EL (cell line): ENCODE measurements around the gene ADAMTS17.

Experiments
- DNase-seq: peaks from one replicate; pipeline ENCODE4 v3.0.0-alpha.2; 2016

ADAMTS17 gene

DNA sequence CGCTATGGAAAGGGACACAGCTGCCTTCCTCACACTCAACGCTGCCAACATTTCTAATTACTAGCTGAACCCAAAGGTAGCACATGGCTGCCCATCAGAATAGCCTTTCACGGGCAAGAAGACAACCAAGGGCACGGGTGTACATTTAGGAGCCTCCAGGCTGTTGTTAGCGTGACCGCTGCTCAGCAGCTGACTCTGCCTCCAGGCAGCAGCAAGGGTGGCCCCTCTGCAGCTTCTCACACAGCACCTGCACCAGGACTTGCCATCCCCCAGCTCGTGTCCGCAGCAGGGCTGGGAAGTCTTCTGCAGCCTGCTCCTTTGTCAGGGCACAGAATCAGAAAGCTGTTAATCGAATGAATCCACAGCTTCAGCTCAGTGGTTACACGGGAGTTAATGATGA, 146.8 kb downstream of the ADAMTS17 start:
- no peak for DNase-seq

DNA sequence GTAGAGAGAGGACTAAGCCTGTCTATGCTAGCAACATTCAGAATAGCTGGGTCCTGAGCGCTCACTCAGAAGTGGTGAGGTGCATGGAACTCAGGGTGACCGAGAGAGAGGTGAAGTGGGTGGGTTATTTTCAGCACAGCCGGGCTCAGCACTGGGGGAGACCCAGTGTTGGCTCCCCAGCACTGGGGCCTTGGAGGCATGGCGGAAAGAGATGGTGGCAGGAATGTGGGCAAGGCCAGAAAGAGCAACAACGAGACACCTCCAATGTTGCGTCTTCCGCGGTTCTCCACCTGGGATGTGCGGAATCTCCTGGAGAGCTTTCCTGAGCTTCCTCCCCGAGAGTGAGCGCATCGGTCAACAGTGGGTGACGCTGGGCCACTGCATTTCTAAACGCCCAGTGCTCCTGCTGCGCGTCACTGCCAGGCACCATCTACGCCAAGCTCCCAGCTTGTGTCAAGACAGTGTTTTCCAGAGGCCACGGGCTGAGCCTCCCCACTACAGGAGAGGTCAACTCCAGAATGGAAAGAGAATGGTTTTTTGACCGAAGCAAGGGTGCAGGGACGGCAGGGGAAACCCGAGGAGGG, 148.4 kb downstream of the ADAMTS17 start:
- DNase-seq, result no peak

DNA sequence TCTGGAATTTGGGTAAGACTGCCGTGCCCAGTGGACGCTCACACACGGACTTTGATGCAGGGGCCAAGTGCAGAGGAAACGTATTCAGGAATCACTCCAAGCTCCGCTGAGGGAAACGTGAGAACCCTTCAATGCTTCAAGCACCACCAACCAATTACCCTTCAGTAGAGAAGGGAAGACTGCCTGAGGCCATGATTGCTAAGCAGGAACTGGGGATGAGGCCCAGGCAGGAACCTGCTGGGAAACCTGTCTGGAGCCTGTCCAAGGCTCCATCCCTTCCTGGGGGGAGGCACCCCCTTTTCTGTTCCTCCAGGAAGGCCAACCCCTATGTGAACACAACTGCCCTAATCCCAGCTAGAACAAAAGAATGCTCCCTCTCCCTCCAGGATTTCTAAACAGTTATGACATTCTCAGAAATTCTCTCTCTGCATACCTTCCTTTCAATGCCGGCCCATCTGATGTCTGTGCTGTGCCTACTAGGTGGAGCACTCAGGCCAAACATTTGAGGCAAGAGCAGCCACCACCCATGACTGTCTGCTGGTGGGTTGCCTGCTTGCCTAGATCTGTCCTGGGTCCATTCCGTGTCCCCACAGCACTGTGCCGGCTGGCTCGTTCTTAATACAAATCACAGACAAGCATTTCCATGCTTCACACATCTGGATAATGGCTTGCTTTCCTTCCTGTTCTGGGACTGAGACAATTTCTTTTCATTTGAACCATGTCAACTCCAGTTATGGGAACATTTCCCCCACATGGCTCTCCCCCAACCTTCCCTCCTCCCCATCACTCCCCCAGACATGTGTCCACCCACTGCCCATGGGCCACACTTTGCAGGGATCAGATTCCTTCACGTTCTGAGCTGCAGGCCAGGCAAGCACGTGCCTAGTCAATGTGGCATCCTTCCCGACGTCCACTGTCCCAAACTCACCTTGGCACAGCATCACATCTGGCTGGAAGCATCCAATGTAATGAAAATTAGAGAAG, 149.4 kb downstream of the ADAMTS17 start:
- no peak for DNase-seq

DNA sequence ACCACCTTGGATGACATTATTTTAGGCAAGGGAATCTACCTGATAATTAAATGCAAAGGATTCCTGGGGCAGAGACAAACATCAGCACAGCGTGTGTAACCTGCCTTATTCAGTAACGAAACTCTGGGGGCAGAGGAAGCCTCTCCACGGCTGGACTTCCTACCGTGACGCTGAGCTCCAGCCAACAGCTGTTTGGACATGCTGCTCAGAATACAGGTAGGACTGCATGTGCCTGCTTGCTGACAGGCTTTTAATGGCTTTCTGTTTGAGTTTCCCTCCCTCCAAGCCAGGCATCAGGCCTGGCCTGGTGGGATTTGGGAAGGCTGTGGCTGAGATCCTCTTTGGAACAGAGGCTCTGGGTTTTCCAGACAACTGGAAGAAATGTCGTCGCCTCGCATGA, 150.6 kb downstream of the ADAMTS17 start:
- DNase-seq, result no peak

DNA sequence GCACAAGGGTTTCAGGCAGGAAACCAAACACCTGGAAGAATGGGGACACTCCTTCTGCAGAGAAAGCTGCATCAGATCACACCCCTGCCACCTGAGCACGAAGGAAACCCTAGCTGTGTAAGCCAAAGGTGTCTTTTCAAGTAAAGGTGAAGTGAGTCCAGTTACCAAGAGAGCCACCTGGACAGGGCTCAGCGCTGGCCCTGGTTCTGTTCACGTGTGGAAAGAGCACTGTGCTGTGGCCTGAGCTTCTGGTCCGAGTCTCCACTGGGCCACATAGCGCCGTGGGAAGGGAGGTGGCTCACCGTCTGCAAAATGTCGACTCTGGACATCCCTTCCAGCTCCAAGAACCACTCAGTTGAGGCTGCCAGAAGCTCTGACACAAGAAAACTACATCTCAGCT, 151.1 kb downstream of the ADAMTS17 start:
- DNase-seq, result no peak

- no peak for DNase-seq
Observed at GRCh38 chr15:100189849-100190248, 151.9 kb downstream of the ADAMTS17 start.

- DNase-seq, result no peak
Observed at GRCh38 chr15:100189319-100189718, 152.5 kb downstream of the ADAMTS17 start.

- DNase-seq, result no peak
Observed at GRCh38 chr15:100187677-100188076, 154.1 kb downstream of the ADAMTS17 start.

- DNase-seq, result no peak
Observed at GRCh38 chr15:100186960-100187359, 154.8 kb downstream of the ADAMTS17 start.

- no peak for DNase-seq
Observed at GRCh38 chr15:100186366-100186765, 155.4 kb downstream of the ADAMTS17 start.

- DNase-seq, result no peak
Observed at GRCh38 chr15:100183921-100184495, 157.8 kb downstream of the ADAMTS17 start.

GRCh38 chr15:100180921-100181320, 160.9 kb downstream of the ADAMTS17 start:
- no peak for DNase-seq

- no peak for DNase-seq
Observed at GRCh38 chr15:100175406-100176114, 166.2 kb downstream of the ADAMTS17 start.

DNA sequence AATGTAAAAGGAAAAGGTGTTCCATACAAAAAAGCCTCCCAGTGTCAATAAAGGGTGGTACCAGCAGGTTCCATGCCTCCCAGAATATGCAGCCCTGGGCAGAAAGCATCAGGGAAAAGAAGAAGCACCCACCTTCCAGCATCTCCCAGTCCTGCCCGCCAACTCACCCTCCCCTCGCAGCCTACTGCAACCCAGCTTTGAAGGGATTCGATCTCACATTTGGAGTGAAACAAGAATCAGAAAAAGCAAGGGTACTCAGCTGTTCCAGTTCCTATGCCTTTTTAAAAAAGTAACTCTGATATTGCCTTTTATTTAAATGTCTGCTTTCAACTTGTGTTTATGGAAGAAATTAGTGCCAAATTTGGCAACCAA, 166.9 kb downstream of the ADAMTS17 start:
- DNase-seq, result no peak

GRCh38 chr15:100174159-100174903, 167.4 kb downstream of the ADAMTS17 start:
- DNase-seq, result no peak

GRCh38 chr15:100172356-100173024, 169.3 kb downstream of the ADAMTS17 start:
- DNase-seq, result no peak

DNA sequence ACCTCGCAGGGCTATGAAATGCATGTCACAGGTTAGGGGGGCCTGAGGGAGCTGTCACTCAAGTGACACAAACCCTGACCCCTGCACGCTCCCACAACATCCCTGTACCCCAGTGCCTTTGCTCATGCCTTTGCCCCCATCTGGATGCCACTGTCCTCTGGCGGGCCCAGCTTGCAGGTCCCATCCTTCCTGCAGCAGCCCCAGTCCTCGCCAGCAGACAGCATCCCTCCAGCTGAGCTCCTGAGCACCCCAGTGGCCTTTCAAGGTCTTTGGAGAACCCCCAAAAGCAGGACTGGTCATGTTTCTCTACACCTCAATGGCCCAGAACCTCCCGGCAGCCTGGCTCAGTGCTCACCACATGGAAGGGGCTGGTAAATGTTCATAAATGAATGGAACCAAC, 170.4 kb downstream of the ADAMTS17 start:
- DNase-seq, result no peak

DNA sequence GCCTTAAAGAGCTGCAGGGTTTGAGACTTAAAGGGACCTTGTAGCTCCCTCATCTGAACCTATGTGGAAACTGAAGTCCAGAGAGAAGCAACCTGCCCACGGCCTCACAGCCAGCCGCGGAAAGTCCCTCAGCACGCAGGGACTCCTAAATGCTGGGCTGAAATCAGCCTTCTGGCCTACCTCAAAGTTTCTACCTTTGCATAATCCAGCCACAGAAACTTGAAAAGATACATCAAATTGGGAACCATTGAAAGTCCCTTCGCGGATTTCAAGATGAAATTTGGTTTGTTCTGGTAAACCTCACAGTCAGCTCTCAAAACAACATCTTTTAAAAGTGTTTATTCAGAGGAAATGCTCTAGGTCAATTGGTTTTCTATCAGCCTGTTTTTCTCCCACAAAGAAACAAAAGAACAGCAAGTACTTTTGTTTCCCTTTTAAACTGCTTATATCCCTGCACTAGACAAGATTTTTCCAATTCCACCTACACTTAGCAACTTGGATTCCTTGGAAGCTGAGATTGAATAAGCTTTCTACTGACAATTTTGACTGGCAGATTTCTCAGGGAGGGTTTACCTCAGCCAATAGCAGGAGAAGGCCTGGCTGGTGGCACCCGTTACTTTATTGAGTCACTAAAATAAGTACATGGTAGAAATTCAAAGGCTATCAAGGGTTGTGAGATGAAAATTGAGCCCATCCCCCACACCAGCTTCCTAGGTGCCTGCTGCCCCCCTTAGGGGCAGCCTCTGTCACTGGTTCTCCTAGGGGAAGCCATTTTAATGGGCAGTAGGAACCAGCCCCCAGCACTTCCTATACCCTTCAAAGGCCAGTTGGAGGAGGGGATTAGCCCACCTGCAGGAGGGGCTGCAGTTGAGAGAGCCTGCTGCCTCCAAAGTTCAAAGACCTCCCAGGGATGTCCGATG, 171.2 kb downstream of the ADAMTS17 start:
- DNase-seq, result no peak

DNA sequence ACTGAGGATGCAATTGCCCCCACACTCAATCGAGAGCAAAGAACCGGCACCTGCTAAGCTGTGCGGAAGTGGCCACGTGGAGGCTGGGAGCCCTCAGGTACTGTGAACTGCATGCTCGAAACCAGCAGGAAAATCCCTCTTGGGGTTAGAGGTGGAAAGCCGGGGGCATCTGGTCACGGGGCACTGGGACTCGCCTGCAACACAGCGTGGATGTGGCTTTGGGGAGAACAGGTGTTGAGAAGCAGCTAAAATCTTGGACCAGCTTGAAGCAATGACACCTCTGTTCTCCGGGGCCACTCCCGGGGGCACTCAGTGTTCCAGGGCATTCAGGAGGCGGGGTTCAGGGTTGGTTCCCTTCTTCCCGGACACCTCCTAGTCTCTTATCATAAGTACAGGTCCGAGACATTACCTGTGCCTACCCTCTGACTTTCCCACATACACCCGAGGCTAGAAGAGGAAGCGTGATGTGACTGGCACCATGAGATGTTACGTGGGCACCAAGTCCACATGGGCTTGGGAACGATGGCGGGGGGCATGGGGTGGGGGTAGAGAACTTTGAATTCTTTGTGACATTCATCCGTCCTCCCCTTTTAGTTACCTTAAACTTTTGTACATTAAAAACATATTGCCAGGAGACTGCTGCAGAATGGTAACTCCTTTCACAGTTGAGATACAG, 172.0 kb downstream of the ADAMTS17 start:
- no peak for DNase-seq

DNA sequence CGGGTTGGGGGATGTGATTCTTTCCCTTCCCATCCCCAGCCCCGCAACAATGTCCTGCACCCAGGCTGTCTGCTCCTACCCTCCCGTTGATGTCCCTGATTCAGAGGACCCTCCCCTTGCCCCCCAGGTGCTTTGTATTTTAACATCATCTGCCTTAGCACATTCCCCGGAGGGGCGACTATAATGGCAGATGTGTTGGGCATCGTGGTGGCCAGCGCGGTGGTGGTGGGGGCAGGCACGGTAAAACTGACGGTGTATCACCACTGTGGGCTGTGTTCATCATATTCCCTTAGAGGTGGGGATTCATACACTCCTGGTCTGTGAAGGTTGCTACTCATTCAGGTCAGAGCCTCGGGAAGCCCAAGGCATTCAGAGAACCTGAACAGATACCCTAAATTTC, 173.0 kb downstream of the ADAMTS17 start:
- no peak for DNase-seq
